K562 (cell line): ENCODE measurements around the gene ELF3.
"Not testable (repeated sequence)": the region's sequence is repeated elsewhere in the genome, so short reads cannot be mapped to it uniquely, and the experiment has no call there.

Experiments
- ATF3 ChIP-seq, 2 experiments: fragments of 450-650 bp in 1 of 2; sonication (generic) in 1 of 2; formaldehyde crosslinking in 1 of 2; IDR thresholded peaks in 1 of 2; conservative IDR thresholded peaks in 1 of 2; 2 replicates each; pipeline versions ENCODE4 v1.6.1 to v1.8.1; 2016 to 2023; ENCODE audit warnings: mild to moderate bottlenecking in 2 of 2, moderate library complexity in 2 of 2, inconsistent platforms in 1 of 2, missing genetic modification reagents in 1 of 2
- BRCA1 ChIP-seq, 2 experiments: fragments of 450-650 bp in 1 of 2; sonication (generic) in 1 of 2; formaldehyde crosslinking in 1 of 2; IDR thresholded peaks; 2 replicates each; pipeline versions ENCODE4 v1.5.0 to v1.6.1; 2017 to 2020; ENCODE audit warnings: mild to moderate bottlenecking in 1 of 2, missing genetic modification reagents in 1 of 2
- ZNF780A ChIP-seq: fragments of 250-450 bp; sonication (Bioruptor Pico); IDR thresholded peaks from 2 replicates; pipeline ENCODE4 v1.5.0; 2021; ENCODE audit warnings: mild to moderate bottlenecking
- TF ChIP-seq, protein P1 (sequence below), 2 experiments: fragments of 450-650 bp; IDR thresholded peaks; 2 replicates each; pipeline ENCODE4 v1.6.1; 2018; ENCODE audit warnings: mild to moderate bottlenecking in 2 of 2, low read depth in 1 of 2; ENCODE audit not compliant: partially characterized antibody in 2 of 2
- TF ChIP-seq, protein P2 (sequence below): fragments of 250-450 bp; sonication (Bioruptor Pico); IDR thresholded peaks from 2 replicates; pipeline ENCODE4 v1.8.0; 2022; ENCODE audit warnings: moderate library complexity, mild to moderate bottlenecking, inconsistent platforms

GRCh38 chr1:202054673-202055072 is 44.3 kb downstream of the ELF3 start:
- TF ChIP-seq ATF3 (IDR thresholded peaks at IDR 0.05); ATF3 (CRISPR knock-in tag; conservative IDR thresholded peaks at IDR 0.05); BRCA1 (IDR thresholded peaks at IDR 0.05); BRCA1 (CRISPR knock-in tag; IDR thresholded peaks at IDR 0.05); ZNF780A (CRISPR knock-in tag): not testable (repeated sequence)
- TF ChIP-seq, protein P1, sequence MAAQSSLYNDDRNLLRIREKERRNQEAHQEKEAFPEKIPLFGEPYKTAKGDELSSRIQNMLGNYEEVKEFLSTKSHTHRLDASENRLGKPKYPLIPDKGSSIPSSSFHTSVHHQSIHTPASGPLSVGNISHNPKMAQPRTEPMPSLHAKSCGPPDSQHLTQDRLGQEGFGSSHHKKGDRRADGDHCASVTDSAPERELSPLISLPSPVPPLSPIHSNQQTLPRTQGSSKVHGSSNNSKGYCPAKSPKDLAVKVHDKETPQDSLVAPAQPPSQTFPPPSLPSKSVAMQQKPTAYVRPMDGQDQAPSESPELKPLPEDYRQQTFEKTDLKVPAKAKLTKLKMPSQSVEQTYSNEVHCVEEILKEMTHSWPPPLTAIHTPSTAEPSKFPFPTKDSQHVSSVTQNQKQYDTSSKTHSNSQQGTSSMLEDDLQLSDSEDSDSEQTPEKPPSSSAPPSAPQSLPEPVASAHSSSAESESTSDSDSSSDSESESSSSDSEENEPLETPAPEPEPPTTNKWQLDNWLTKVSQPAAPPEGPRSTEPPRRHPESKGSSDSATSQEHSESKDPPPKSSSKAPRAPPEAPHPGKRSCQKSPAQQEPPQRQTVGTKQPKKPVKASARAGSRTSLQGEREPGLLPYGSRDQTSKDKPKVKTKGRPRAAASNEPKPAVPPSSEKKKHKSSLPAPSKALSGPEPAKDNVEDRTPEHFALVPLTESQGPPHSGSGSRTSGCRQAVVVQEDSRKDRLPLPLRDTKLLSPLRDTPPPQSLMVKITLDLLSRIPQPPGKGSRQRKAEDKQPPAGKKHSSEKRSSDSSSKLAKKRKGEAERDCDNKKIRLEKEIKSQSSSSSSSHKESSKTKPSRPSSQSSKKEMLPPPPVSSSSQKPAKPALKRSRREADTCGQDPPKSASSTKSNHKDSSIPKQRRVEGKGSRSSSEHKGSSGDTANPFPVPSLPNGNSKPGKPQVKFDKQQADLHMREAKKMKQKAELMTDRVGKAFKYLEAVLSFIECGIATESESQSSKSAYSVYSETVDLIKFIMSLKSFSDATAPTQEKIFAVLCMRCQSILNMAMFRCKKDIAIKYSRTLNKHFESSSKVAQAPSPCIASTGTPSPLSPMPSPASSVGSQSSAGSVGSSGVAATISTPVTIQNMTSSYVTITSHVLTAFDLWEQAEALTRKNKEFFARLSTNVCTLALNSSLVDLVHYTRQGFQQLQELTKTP (IDR thresholded peaks at IDR 0.05; ENCODE audit: low read depth in 1 of 2, partially characterized antibody in 2 of 2) = not testable (repeated sequence)
- TF ChIP-seq, protein P2, sequence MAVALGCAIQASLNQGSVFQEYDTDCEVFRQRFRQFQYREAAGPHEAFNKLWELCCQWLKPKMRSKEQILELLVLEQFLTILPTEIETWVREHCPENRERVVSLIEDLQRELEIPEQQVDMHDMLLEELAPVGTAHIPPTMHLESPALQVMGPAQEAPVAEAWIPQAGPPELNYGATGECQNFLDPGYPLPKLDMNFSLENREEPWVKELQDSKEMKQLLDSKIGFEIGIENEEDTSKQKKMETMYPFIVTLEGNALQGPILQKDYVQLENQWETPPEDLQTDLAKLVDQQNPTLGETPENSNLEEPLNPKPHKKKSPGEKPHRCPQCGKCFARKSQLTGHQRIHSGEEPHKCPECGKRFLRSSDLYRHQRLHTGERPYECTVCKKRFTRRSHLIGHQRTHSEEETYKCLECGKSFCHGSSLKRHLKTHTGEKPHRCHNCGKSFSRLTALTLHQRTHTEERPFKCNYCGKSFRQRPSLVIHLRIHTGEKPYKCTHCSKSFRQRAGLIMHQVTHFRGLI (CRISPR knock-in tag) = not testable (repeated sequence)
